GM12878 (cell line): ENCODE results near the gene LRRC27. TPM values are rescaled to one million over a fixed set of nuclear protein-coding genes. Genes with fewer than 3 reads are reported as not detected.

ENCODE experiments used
- ATAC-seq: fragments of 200-7000 bp; cut with Tn5 transposase; 3 replicates; pipeline ENCODE4 v1.9.1; 2020; ENCODE audit warnings: mild to moderate bottlenecking, moderate library complexity
- BruUV-seq: library from RNA; stranded (reverse); fragments of 400-500 nt; replicated peaks from 2 replicates; lab custom pipeline; 2021; lab: Mats Ljungman, UMichigan
- CTCF ChIA-PET: fragments of 300-600 bp; sonication (Branson Sonifier 250); formaldehyde crosslinking; extraction: SDS; loops from one replicate; lab custom pipeline; 2021; ENCODE audit warnings: inconsistent platforms; lab: Yijun Ruan, JAX
- POLR2A ChIA-PET: fragments of 350-600 bp; formaldehyde crosslinking; extraction: SDS; loops from one replicate; lab custom pipeline; 2021; ENCODE audit warnings: inconsistent platforms; lab: Charles Lee
- RAD21 ChIA-PET: fragments of 300-600 bp; sonication (Branson Sonifier 250); formaldehyde crosslinking; loops from one replicate; lab custom pipeline; 2023; ENCODE audit warnings: antibody characterized with exemption; ENCODE audit not compliant: unreplicated experiment; lab: Charles Lee
- SMC1A ChIA-PET: fragments of 300-600 bp; sonication (Branson Sonifier 250); formaldehyde crosslinking; loops from one replicate; lab custom pipeline; 2023; ENCODE audit not compliant: unreplicated experiment, uncharacterized antibody; lab: Charles Lee
- DNase-seq: peaks from one replicate; pipeline ENCODE4 v3.0.0-alpha.2; 2011; ENCODE audit warnings: low read depth, low spot score
- FAIRE-seq: peaks from 3 replicates; lab custom pipeline; 2011; peaks lifted over from hg19 to GRCh38; lab: Jason Lieb, UNC
- H2AFZ ChIP-seq: 2 replicates; pipeline ENCODE4 v1.6.0; 2011; ENCODE audit warnings: low read depth, low read length, control low read depth; ENCODE audit not compliant: control insufficient read depth
- H3K27ac ChIP-seq: 2 replicates; pipeline ENCODE4 v1.5.1; 2011; ENCODE audit warnings: control low read depth; ENCODE audit not compliant: control insufficient read depth, insufficient read depth
- H3K27me3 ChIP-seq, 2 experiments: replicated peaks in 1 of 2; 2 replicates each; pipeline versions ENCODE4 v1.6.0 to v1.6.1; 2011; ENCODE audit warnings: low read length in 1 of 2; ENCODE audit not compliant: control insufficient read depth in 2 of 2, insufficient read depth in 2 of 2
- H3K36me3 ChIP-seq, 2 experiments: 2 replicates each; pipeline ENCODE4 v1.5.1; 2011; ENCODE audit warnings: low read length in 1 of 2; ENCODE audit not compliant: control insufficient read depth in 2 of 2, insufficient read depth in 2 of 2
- H3K4me1 ChIP-seq: 2 replicates; pipeline ENCODE4 v1.6.1; 2011; ENCODE audit warnings: mild to moderate bottlenecking, low read length, moderate library complexity, mixed read lengths; ENCODE audit not compliant: control insufficient read depth, insufficient read depth
- H3K4me2 ChIP-seq: 2 replicates; pipeline ENCODE4 v1.6.0; 2011; ENCODE audit warnings: control low read depth; ENCODE audit not compliant: control insufficient read depth, insufficient read depth
- H3K4me3 ChIP-seq: fragments of 200-600 bp; sonication (generic); 2 replicates; pipeline ENCODE4 v1.5.1; 2016
- H3K79me2 ChIP-seq: 2 replicates; pipeline ENCODE4 v1.6.0; 2011; ENCODE audit warnings: low read length; ENCODE audit not compliant: control insufficient read depth, insufficient read depth
- H3K9ac ChIP-seq: 2 replicates; pipeline ENCODE4 v1.8.0; 2011; ENCODE audit warnings: low read length, control low read depth, mixed read lengths; ENCODE audit not compliant: control insufficient read depth, insufficient read depth
- H3K9me3 ChIP-seq: replicated peaks from 3 replicates; pipeline ENCODE4 v1.5.1; 2011; ENCODE audit warnings: mild to moderate bottlenecking, low read length; ENCODE audit not compliant: control insufficient read depth, insufficient read depth
- H4K20me1 ChIP-seq: 2 replicates; pipeline ENCODE4 v1.6.0; 2011; ENCODE audit not compliant: control insufficient read depth, insufficient read depth
- BCL3 ChIP-seq: IDR thresholded peaks from 2 replicates; pipeline ENCODE4 v1.6.1; 2011; ENCODE audit warnings: borderline replicate concordance, low read depth, mild to moderate bottlenecking, moderate library complexity, low read length; ENCODE audit not compliant: insufficient read depth, poor library complexity, severe bottlenecking
- CEBPB ChIP-seq, 2 experiments: fragments of 150-350 bp in 1 of 2; IDR thresholded peaks; 2 replicates each; pipeline ENCODE4 v1.6.1; 2012 to 2014; ENCODE audit warnings: low read depth in 2 of 2, low read length in 2 of 2, borderline replicate concordance in 1 of 2, inconsistent platforms in 1 of 2
- EP300 ChIP-seq, 2 experiments: fragments of 150-350 bp in 1 of 2; IDR thresholded peaks; 2 replicates each; pipeline ENCODE4 v1.6.1; 2011 to 2012; ENCODE audit warnings: low read depth in 2 of 2, low read length in 2 of 2, borderline replicate concordance in 1 of 2, improper control_type of control experiment in 1 of 2, inconsistent platforms in 1 of 2; ENCODE audit not compliant: control insufficient read depth in 1 of 2
- HDGF ChIP-seq: fragments of 450-650 bp; IDR thresholded peaks from 2 replicates; pipeline ENCODE4 v1.6.1; 2016; ENCODE audit warnings: antibody characterized with exemption
- HSF1 ChIP-seq: fragments of 150-350 bp; IDR thresholded peaks from 2 replicates; pipeline ENCODE4 v1.6.1; 2014; ENCODE audit warnings: mild to moderate bottlenecking, low read depth, low read length
- NFXL1 ChIP-seq: fragments of 450-650 bp; IDR thresholded peaks from 2 replicates; pipeline ENCODE4 v1.6.1; 2017; ENCODE audit warnings: antibody characterized with exemption, mild to moderate bottlenecking, borderline replicate concordance
- SIN3A ChIP-seq: IDR thresholded peaks from 2 replicates; pipeline ENCODE4 v1.6.1; 2012; ENCODE audit warnings: low read depth, low read length, improper control_type of control experiment
- SREBF1 ChIP-seq: IDR thresholded peaks from 2 replicates; pipeline ENCODE4 v1.6.1; 2012; ENCODE audit warnings: mild to moderate bottlenecking, low read length
- ZNF592 ChIP-seq: fragments of 450-650 bp; IDR thresholded peaks from 2 replicates; pipeline ENCODE4 v1.6.1; 2017; ENCODE audit warnings: mild to moderate bottlenecking, moderate library complexity
- ZNF687 ChIP-seq: fragments of 450-650 bp; IDR thresholded peaks from 2 replicates; pipeline ENCODE4 v1.6.1; 2017; ENCODE audit warnings: mild to moderate bottlenecking, moderate library complexity
- WGBS: methylation state at CpG from one replicate; pipeline ENCODE4 v1.1.6; 2016; ENCODE audit warnings: low lambda C conversion rate; ENCODE audit not compliant: insufficient replicate concordance, insufficient coverage; ENCODE audit errors: missing lambda C conversion rate; 5-methylcytosine and 5-hydroxymethylcytosine counted together
- in situ Hi-C: fragments of 300-500 bp; cut with MboI; formaldehyde crosslinking; loops from 9 replicates; pipeline ENCODE4 v1.14.3; 2018; ENCODE audit warnings: mixed read lengths
- intact Hi-C: fragments of 100-400 bp; cut with micrococcal nuclease; formaldehyde crosslinking; loops from one replicate; pipeline ENCODE4 v1.14.2; 2022; ENCODE audit not compliant: unreplicated experiment
- polyA plus RNA-seq, 11 experiments: library from polyadenylated mRNA; depleted of rRNA in 4 of 11; unstranded in 6 of 11; stranded (reverse) in 5 of 11; fragments of >200 nt; fragmentation: Nextera tagmentation in 4 of 11; fragmentation: Illumina TruSeq in 1 of 11; extraction: Ambion mirVana in 4 of 11; extraction: Trizol in 1 of 11; gene quantifications; 1 replicate in 1 of 11; 2 replicates in 10 of 11; pipeline versions ENCODE4 v1.2.1 to v1.2.3, GENCODE V29; 2011 to 2016; ENCODE audit warnings: inconsistent platforms in 2 of 11, missing spikeins in 2 of 11, low read depth in 1 of 11
- total RNA-seq, 4 experiments: library from RNA; depleted of rRNA in 3 of 4; stranded (reverse); fragments of >200 nt in 3 of 4; fragmentation: Illumina TruSeq in 1 of 4; extraction: Trizol in 1 of 4; gene quantifications; 2 replicates each; pipeline versions ENCODE4 v1.2.1 to v1.2.3, GENCODE V29; 2013 to 2021
- TF ChIP-seq, protein P1 (sequence below): fragments of 450-650 bp; IDR thresholded peaks from 2 replicates; pipeline ENCODE4 v1.6.1; 2016; ENCODE audit warnings: mild to moderate bottlenecking

LRRC27 gene
- total and polyA plus RNA-seq, 10 of the 15 experiments (the other 5 are each of a cell fraction or from before 2014, with no cell fraction given): 0.48 to 6.9 (median 4.7) TPM

DNA sequence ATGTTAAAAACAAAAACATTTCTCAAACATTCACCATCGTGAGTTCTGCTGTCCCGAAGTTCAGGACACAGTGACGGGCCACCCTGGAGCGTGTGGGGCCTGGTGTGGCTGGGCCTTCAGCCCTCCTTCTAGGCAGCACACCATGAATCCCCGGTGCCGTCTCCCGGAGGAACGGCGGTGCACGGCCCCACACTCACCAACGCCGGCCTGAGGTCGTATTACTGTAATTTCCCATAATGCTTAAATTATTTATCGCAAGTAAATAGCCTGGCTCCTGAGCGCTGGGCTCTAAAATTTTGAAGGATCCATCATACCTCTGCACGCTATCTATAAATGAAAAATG, 25.7 kb upstream of the LRRC27 start:
- H3K36me3 ChIP-seq: no peaks in the 10 kb centered on the region
- H3K4me2 ChIP-seq: no peak overlapping the region
- BruUV-seq: no TSS peak
- peaks cover 7 to 13% of the 10 kb centered on the region in 2 experiments for H3K27me3 ChIP-seq
- ATAC-seq (no peak), FAIRE-seq (no peak), DNase-seq (no peak)
- in situ Hi-C loops: no loop called here
- H3K9me3 ChIP-seq: no peaks in the 10 kb centered on the region; the same call in 2 of the 3 replicates
- intact Hi-C loops: no loop called here
- no peak overlapping the region for H3K27ac ChIP-seq
- H3K4me1 ChIP-seq: no peaks in the 10 kb centered on the region
- H3K4me3 ChIP-seq: no peak overlapping the region
- no peak overlapping the region for H3K9ac ChIP-seq
- H4K20me1 ChIP-seq: no peaks in the 10 kb centered on the region; the same call in none of the 2 replicates
- ChIA-PET RAD21 (no interaction called here), POLR2A (no interaction called here), CTCF (no interaction called here), SMC1A (no interaction called here)
- 93% methylated on average over 16 of the region's 16 CpGs for WGBS
- no peaks in the 10 kb centered on the region for H3K79me2 ChIP-seq
- H2AFZ ChIP-seq: no peak overlapping the region
- TF ChIP-seq HDGF (no peak), SREBF1 (no peak), HSF1 (no peak), NFXL1 (no peak), SIN3A (no peak), ZNF592 (no peak), BCL3 (no peak), EP300 (IDR thresholded peaks at IDR 0.05; ENCODE audit: borderline replicate concordance in 1 of 2, control insufficient read depth in 1 of 2, low read depth in 2 of 2, low read length in 2 of 2) (no peak), ZNF687 (no peak), CEBPB (IDR thresholded peaks at IDR 0.05; ENCODE audit: borderline replicate concordance in 1 of 2, low read depth in 2 of 2, low read length in 2 of 2) (no peak)
- TF ChIP-seq, protein P1, sequence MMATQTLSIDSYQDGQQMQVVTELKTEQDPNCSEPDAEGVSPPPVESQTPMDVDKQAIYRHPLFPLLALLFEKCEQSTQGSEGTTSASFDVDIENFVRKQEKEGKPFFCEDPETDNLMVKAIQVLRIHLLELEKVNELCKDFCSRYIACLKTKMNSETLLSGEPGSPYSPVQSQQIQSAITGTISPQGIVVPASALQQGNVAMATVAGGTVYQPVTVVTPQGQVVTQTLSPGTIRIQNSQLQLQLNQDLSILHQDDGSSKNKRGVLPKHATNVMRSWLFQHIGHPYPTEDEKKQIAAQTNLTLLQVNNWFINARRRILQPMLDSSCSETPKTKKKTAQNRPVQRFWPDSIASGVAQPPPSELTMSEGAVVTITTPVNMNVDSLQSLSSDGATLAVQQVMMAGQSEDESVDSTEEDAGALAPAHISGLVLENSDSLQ: no peak
